Erythroblast (primary cell): ENCODE results near the gene NDEL1.

Experiments
- GATA1 ChIP-seq: IDR thresholded peaks from 2 replicates; pipeline ENCODE4 v1.6.1; 2011; ENCODE audit warnings: low read depth, mild to moderate bottlenecking, control low read depth, low read length, moderate library complexity
- POLR2A ChIP-seq: IDR thresholded peaks from 2 replicates; pipeline ENCODE4 v1.6.1; 2011; ENCODE audit warnings: mild to moderate bottlenecking, low read length

- TF ChIP-seq POLR2A (no peak), GATA1 (no peak)
Observed at GRCh38 chr17:8499171-8499570, 63.5 kb downstream of the NDEL1 start.
